ENCODE measurements around the gene HAP1.

DNA sequence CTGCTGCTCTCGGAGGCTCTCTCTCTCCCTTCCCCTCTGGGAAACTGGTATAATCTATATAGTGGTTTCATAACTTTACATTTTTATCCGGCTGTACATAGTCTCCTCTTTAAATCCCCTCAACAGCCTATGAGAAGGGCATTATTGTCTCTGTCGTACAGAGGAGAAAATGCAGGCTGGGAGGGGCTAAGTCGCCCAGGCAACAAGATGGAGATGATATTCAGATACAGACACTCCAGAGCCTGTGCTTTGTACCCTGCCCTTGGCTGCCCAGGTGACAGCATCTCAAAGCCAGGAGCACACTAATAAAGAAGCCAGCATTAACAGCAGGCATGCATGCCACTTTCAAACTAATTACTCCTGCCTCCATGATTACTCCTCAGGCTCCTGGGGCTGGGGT is 50.4 kb downstream of the HAP1 start:
- no peak for TF ChIP-seq POLR2A (IDR thresholded peaks at IDR 0.05)
- TF ChIP-seq, protein P1, sequence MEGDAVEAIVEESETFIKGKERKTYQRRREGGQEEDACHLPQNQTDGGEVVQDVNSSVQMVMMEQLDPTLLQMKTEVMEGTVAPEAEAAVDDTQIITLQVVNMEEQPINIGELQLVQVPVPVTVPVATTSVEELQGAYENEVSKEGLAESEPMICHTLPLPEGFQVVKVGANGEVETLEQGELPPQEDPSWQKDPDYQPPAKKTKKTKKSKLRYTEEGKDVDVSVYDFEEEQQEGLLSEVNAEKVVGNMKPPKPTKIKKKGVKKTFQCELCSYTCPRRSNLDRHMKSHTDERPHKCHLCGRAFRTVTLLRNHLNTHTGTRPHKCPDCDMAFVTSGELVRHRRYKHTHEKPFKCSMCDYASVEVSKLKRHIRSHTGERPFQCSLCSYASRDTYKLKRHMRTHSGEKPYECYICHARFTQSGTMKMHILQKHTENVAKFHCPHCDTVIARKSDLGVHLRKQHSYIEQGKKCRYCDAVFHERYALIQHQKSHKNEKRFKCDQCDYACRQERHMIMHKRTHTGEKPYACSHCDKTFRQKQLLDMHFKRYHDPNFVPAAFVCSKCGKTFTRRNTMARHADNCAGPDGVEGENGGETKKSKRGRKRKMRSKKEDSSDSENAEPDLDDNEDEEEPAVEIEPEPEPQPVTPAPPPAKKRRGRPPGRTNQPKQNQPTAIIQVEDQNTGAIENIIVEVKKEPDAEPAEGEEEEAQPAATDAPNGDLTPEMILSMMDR (IDR thresholded peaks at IDR 0.05) = no peak

Data from suprapubic skin (tissue), 3 donors.